Measurements from ENCODE around the gene EBI3.

DNA sequence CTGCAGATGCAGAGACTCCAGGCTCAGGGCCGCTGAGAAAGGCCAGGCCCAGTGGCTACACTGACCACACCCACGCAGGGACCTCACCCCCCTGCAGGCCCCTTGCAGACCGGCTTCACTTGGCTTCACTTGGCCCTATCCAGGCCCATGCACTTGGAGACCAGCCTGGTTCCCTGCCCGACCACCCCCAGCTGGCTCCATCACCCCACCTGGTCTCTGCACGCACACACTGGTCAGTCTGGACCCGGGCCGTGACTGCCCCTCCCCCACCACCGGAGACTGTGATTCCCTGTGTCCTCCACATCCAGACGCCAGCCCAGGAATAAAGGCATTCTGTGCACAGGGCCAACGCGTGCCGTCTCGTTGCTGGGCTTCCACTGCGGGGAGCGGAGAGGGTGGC, 4.9 kb upstream of the EBI3 start:
- no peak for TF ChIP-seq EZH2 (IDR thresholded peaks at IDR 0.05; ENCODE audit: borderline replicate concordance, low read depth, low read length, poor library complexity, severe bottlenecking)
- TF ChIP-seq, protein P1, sequence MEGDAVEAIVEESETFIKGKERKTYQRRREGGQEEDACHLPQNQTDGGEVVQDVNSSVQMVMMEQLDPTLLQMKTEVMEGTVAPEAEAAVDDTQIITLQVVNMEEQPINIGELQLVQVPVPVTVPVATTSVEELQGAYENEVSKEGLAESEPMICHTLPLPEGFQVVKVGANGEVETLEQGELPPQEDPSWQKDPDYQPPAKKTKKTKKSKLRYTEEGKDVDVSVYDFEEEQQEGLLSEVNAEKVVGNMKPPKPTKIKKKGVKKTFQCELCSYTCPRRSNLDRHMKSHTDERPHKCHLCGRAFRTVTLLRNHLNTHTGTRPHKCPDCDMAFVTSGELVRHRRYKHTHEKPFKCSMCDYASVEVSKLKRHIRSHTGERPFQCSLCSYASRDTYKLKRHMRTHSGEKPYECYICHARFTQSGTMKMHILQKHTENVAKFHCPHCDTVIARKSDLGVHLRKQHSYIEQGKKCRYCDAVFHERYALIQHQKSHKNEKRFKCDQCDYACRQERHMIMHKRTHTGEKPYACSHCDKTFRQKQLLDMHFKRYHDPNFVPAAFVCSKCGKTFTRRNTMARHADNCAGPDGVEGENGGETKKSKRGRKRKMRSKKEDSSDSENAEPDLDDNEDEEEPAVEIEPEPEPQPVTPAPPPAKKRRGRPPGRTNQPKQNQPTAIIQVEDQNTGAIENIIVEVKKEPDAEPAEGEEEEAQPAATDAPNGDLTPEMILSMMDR (conservative IDR thresholded peaks at IDR 0.05; ENCODE audit: low read depth, low read length), result no peak
